ENCODE measurements around the gene ALS2CL.

- TF ChIP-seq CTCF (IDR thresholded peaks at IDR 0.05 in 2 of 3, conservative IDR thresholded peaks at IDR 0.05 in 1 of 3; ENCODE audit: borderline replicate concordance in 1 of 3, insufficient read depth in 1 of 3, low read depth in 2 of 3, low read length in 2 of 3) (no peak), POLR2AphosphoS5 (IDR thresholded peaks at IDR 0.05; ENCODE audit: low read depth, low read length) (no peak), MAX (IDR thresholded peaks at IDR 0.05) (no peak), REST (IDR thresholded peaks at IDR 0.05; ENCODE audit: low read depth) (no peak), JUND (IDR thresholded peaks at IDR 0.05) (no peak), EZH2 (IDR thresholded peaks at IDR 0.05) (no peak), TCF7L2 (IDR thresholded peaks at IDR 0.05; ENCODE audit: borderline replicate concordance, extremely low read depth, insufficient read depth, insufficient read length) (no peak), ELF1 (IDR thresholded peaks at IDR 0.05; ENCODE audit: borderline replicate concordance, low read depth) (no peak), CEBPB (IDR thresholded peaks at IDR 0.05; ENCODE audit: low read depth) (no peak), ZBTB33 (IDR thresholded peaks at IDR 0.05; ENCODE audit: extremely low read depth, insufficient replicate concordance, low read length) (no peak)
Measured at GRCh38 chr3:46682974-46683373, 10.5 kb downstream of the ALS2CL start.

Data from HCT116 (cell line).